WTC11 (cell line): Measurements from ENCODE around the gene CHPF2.

Source experiments
- EMX1 ChIP-seq: fragments of 250-450 bp; sonication (Bioruptor Pico); IDR thresholded peaks from 2 replicates; pipeline ENCODE4 v1.8.0; 2021; ENCODE audit warnings: mild to moderate bottlenecking
- FOXP1 ChIP-seq: sonication (generic); formaldehyde crosslinking; IDR thresholded peaks from 2 replicates; pipeline ENCODE4 v1.8.0; 2022; ENCODE audit warnings: missing genetic modification reagents, mild to moderate bottlenecking, moderate library complexity, borderline replicate concordance
- HMGXB4 ChIP-seq: sonication (generic); formaldehyde crosslinking; IDR thresholded peaks from 2 replicates; pipeline ENCODE4 v1.8.1; 2023; ENCODE audit warnings: mild to moderate bottlenecking, moderate library complexity, missing genetic modification reagents
- IRF2 ChIP-seq: sonication (generic); formaldehyde crosslinking; IDR thresholded peaks from 2 replicates; pipeline ENCODE4 v1.8.0; 2022; ENCODE audit warnings: low read depth, missing genetic modification reagents, borderline replicate concordance
- JUN ChIP-seq: sonication (generic); formaldehyde crosslinking; IDR thresholded peaks from 2 replicates; pipeline ENCODE4 v1.8.0; 2023; ENCODE audit warnings: mild to moderate bottlenecking, missing genetic modification reagents
- NR1H2 ChIP-seq: sonication (generic); formaldehyde crosslinking; IDR thresholded peaks from 2 replicates; pipeline ENCODE4 v1.9.0; 2021; ENCODE audit warnings: mild to moderate bottlenecking, moderate library complexity, missing genetic modification reagents
- NR2C2 ChIP-seq: sonication (generic); formaldehyde crosslinking; IDR thresholded peaks from 2 replicates; pipeline ENCODE4 v1.8.0; 2022; ENCODE audit warnings: mild to moderate bottlenecking, missing genetic modification reagents
- SOX15 ChIP-seq: fragments of 250-450 bp; sonication (Bioruptor Pico); IDR thresholded peaks from 2 replicates; pipeline ENCODE4 v1.9.0; 2021; ENCODE audit warnings: mild to moderate bottlenecking
- TEAD1 ChIP-seq: sonication (generic); formaldehyde crosslinking; IDR thresholded peaks from 2 replicates; pipeline ENCODE4 v1.8.0; 2022; ENCODE audit warnings: mild to moderate bottlenecking, missing genetic modification reagents
- ZBTB21 ChIP-seq: sonication (generic); formaldehyde crosslinking; IDR thresholded peaks from 2 replicates; pipeline ENCODE4 v1.8.1; 2023; ENCODE audit warnings: mild to moderate bottlenecking, missing genetic modification reagents, borderline replicate concordance
- ZNF121 ChIP-seq: sonication (generic); formaldehyde crosslinking; IDR thresholded peaks from 2 replicates; pipeline ENCODE4 v1.8.0; 2023; ENCODE audit warnings: missing genetic modification reagents
- TF ChIP-seq, protein P1 (sequence below): fragments of 200-600 bp; IDR thresholded peaks from 2 replicates; pipeline ENCODE4 v1.8.0; 2022; ENCODE audit warnings: antibody characterized with exemption
- TF ChIP-seq, protein P2 (sequence below): sonication (generic); formaldehyde crosslinking; IDR thresholded peaks from 2 replicates; pipeline ENCODE4 v1.8.0; 2023; ENCODE audit warnings: missing genetic modification reagents
- TF ChIP-seq, protein P3 (sequence below): sonication (generic); formaldehyde crosslinking; conservative IDR thresholded peaks from 2 replicates; pipeline ENCODE4 v1.8.1; 2023; ENCODE audit warnings: mild to moderate bottlenecking, low read depth, missing genetic modification reagents, moderate library complexity

DNA sequence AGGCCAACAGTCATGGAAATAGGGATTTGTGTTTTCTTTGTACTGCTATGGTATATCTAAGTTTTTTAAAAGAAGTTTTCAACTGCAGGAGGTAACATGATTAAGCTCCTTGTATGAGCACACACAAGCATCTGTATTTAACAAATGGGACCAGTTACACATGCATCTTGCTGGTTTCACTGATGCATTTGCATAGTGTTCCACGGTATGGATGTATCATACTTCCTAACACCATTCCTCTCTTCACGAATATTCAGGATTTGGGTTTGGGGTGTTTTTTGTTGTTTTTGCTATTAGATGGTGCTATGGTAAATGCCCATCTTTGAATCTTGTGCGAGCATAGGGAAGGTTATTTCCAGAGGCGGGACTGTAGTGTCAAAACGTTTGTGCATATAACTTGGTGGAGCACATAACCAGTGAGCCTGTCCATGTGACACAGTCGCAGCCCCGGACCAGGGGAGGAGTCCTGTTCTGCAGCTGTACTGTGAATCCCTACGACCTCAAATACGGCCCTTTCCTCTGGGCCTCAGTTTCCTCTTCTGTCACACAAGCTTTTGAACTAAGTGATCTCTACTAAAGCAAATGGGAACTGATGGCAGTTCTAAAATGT is 23.9 kb upstream of the CHPF2 start:
- no peak for TF ChIP-seq IRF2 (CRISPR knock-in tag)
- TF ChIP-seq, protein P1, sequence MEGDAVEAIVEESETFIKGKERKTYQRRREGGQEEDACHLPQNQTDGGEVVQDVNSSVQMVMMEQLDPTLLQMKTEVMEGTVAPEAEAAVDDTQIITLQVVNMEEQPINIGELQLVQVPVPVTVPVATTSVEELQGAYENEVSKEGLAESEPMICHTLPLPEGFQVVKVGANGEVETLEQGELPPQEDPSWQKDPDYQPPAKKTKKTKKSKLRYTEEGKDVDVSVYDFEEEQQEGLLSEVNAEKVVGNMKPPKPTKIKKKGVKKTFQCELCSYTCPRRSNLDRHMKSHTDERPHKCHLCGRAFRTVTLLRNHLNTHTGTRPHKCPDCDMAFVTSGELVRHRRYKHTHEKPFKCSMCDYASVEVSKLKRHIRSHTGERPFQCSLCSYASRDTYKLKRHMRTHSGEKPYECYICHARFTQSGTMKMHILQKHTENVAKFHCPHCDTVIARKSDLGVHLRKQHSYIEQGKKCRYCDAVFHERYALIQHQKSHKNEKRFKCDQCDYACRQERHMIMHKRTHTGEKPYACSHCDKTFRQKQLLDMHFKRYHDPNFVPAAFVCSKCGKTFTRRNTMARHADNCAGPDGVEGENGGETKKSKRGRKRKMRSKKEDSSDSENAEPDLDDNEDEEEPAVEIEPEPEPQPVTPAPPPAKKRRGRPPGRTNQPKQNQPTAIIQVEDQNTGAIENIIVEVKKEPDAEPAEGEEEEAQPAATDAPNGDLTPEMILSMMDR, result no peak
- no peak for TF ChIP-seq HMGXB4
- TF ChIP-seq TEAD1, result no peak
- no peak for TF ChIP-seq NR2C2
- TF ChIP-seq ZNF121, result no peak
- no peak for TF ChIP-seq SOX15
- no peak for TF ChIP-seq EMX1 (CRISPR knock-in tag)
- TF ChIP-seq FOXP1, result no peak
- TF ChIP-seq, protein P2, sequence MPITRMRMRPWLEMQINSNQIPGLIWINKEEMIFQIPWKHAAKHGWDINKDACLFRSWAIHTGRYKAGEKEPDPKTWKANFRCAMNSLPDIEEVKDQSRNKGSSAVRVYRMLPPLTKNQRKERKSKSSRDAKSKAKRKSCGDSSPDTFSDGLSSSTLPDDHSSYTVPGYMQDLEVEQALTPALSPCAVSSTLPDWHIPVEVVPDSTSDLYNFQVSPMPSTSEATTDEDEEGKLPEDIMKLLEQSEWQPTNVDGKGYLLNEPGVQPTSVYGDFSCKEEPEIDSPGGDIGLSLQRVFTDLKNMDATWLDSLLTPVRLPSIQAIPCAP (CRISPR knock-in tag), result no peak
- no peak for TF ChIP-seq ZBTB21 (CRISPR knock-in tag)
- TF ChIP-seq JUN (CRISPR knock-in tag), result no peak
- TF ChIP-seq, protein P3, sequence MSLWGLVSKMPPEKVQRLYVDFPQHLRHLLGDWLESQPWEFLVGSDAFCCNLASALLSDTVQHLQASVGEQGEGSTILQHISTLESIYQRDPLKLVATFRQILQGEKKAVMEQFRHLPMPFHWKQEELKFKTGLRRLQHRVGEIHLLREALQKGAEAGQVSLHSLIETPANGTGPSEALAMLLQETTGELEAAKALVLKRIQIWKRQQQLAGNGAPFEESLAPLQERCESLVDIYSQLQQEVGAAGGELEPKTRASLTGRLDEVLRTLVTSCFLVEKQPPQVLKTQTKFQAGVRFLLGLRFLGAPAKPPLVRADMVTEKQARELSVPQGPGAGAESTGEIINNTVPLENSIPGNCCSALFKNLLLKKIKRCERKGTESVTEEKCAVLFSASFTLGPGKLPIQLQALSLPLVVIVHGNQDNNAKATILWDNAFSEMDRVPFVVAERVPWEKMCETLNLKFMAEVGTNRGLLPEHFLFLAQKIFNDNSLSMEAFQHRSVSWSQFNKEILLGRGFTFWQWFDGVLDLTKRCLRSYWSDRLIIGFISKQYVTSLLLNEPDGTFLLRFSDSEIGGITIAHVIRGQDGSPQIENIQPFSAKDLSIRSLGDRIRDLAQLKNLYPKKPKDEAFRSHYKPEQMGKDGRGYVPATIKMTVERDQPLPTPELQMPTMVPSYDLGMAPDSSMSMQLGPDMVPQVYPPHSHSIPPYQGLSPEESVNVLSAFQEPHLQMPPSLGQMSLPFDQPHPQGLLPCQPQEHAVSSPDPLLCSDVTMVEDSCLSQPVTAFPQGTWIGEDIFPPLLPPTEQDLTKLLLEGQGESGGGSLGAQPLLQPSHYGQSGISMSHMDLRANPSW (CRISPR knock-in tag), result no peak
- no peak for TF ChIP-seq NR1H2 (CRISPR knock-in tag)
